H1 (cell line): ENCODE data around the gene TEDDM1. TPM values are rescaled to one million over a fixed set of nuclear protein-coding genes. Genes with fewer than 3 reads are reported as not detected.

Experiments used
- CTCF ChIP-seq, 3 experiments: IDR thresholded peaks; 1 replicate in 2 of 3; 2 replicates in 1 of 3; pipeline versions ENCODE4 v1.5.1 to v1.6.1; 2011; ENCODE audit warnings: low read length in 3 of 3, mild to moderate bottlenecking in 3 of 3, inconsistent platforms in 2 of 3, low read depth in 1 of 3, moderate library complexity in 1 of 3; ENCODE audit not compliant: insufficient read depth in 1 of 3; ENCODE audit errors: control extremely low read depth in 1 of 3
- GTF2F1 ChIP-seq: IDR thresholded peaks from 2 replicates; pipeline ENCODE4 v1.6.1; 2012; ENCODE audit warnings: low read depth, low read length, improper control_type of control experiment, borderline replicate concordance
- POLR2A ChIP-seq, 2 experiments: IDR thresholded peaks; 1 replicate in 1 of 2; 2 replicates in 1 of 2; pipeline ENCODE4 v1.6.1; 2011; ENCODE audit warnings: low read depth in 2 of 2, low read length in 2 of 2, mild to moderate bottlenecking in 2 of 2; ENCODE audit errors: control extremely low read depth in 1 of 2
- RAD21 ChIP-seq, 2 experiments: IDR thresholded peaks in 1 of 2; conservative IDR thresholded peaks in 1 of 2; 2 replicates each; pipeline ENCODE4 v1.6.1; 2011; ENCODE audit warnings: low read depth in 2 of 2, low read length in 2 of 2, improper control_type of control experiment in 1 of 2, inconsistent platforms in 1 of 2, mild to moderate bottlenecking in 1 of 2, moderate library complexity in 1 of 2
- polyA plus RNA-seq, 7 experiments: library from polyadenylated mRNA; depleted of rRNA in 3 of 7; stranded (reverse) in 5 of 7; unstranded in 2 of 7; fragments of >200 nt in 5 of 7; fragments of 200-250 nt in 2 of 7; gene quantifications; 1 replicate in 5 of 7; 2 replicates in 1 of 7; 4 replicates in 1 of 7; pipeline versions ENCODE4 v1.2.1 to v1.2.3, GENCODE V29; 2011 to 2013; ENCODE audit warnings: missing spikeins in 2 of 7, mixed read lengths in 2 of 7
- total RNA-seq: library from RNA; stranded (reverse); fragmentation: NEBNext Ultra II Directional; extraction: Animal tissue kit (Norgen Biotek cat#: 25700); gene quantifications from 2 replicates; pipeline ENCODE4 v1.2.1, GENCODE V29; 2021

Gene TEDDM1
- total and polyA plus RNA-seq, 2 of the 8 experiments (the other 6 are each of a cell fraction or from before 2014, with no cell fraction given) = not detected

GRCh38 chr1:182383037-182383661 is 17.3 kb downstream of the TEDDM1 start (continued):
- TF ChIP-seq CTCF (IDR thresholded peaks at IDR 0.05; ENCODE audit: control extremely low read depth in 1 of 3, insufficient read depth in 1 of 3, low read depth in 1 of 3, low read length in 3 of 3) (no peak), POLR2A (IDR thresholded peaks at IDR 0.05; ENCODE audit: control extremely low read depth in 1 of 2, low read depth in 2 of 2, low read length in 2 of 2) (peak in 1 of 2 experiments; percentile 68; a peak in 1 of 3 replicates), RAD21 (IDR thresholded peaks at IDR 0.05 in 1 of 2, conservative IDR thresholded peaks at IDR 0.05 in 1 of 2; ENCODE audit: low read depth in 2 of 2, low read length in 2 of 2) (no peak), GTF2F1 (no peak)
